CD4-positive, CD25-positive, alpha-beta regulatory T cell (primary cell): ENCODE measurements around the gene TRABD2A. TPM values are rescaled to one million over a fixed set of nuclear protein-coding genes. Genes with fewer than 3 reads are reported as not detected.
A peak's percentile ranks its signal among the peaks of the same experiment; 100 is the strongest.
"Not testable (repeated sequence)": the region's sequence is repeated elsewhere in the genome, so short reads cannot be mapped to it uniquely, and the experiment has no call there.

Source experiments
- ATAC-seq, 2 donors: fragments of 150-1000 bp; cut with Tn5 transposase; one replicate each; pipeline ENCODE4 v1.10.0; 2021; ENCODE audit warnings: low read depth in 2 of 2, moderate number of reproducible peaks in 2 of 2, moderate library complexity in 1 of 2
- DNase-seq, 3 donors: peaks; one replicate each; pipeline versions ENCODE4 v3.0.0 to v3.0.0-alpha.2; 2012 to 2022; ENCODE audit warnings: mixed read lengths in 1 of 3
- H3K27ac ChIP-seq: one replicate; pipeline ENCODE4 v1.7.0; 2013; ENCODE audit warnings: mild to moderate bottlenecking, low read length; ENCODE audit not compliant: insufficient read depth, poor library complexity, severe bottlenecking
- H3K27me3 ChIP-seq: one replicate; pipeline ENCODE4 v1.7.0; 2013; ENCODE audit warnings: low read length; ENCODE audit not compliant: control insufficient read depth, insufficient read depth
- H3K36me3 ChIP-seq: one replicate; pipeline ENCODE4 v1.7.0; 2013; ENCODE audit warnings: mild to moderate bottlenecking, low read length, moderate library complexity; ENCODE audit not compliant: control insufficient read depth, insufficient read depth
- H3K4me1 ChIP-seq: 2 replicates; pipeline ENCODE4 v1.7.0; 2013; ENCODE audit warnings: mild to moderate bottlenecking, low read length; ENCODE audit not compliant: insufficient read depth, control insufficient read depth, poor library complexity, severe bottlenecking
- H3K4me3 ChIP-seq: one replicate; pipeline ENCODE4 v1.7.0; 2013; ENCODE audit warnings: low read depth, mild to moderate bottlenecking, low read length, moderate library complexity
- H3K9me3 ChIP-seq, 2 experiments: 1 replicate in 1 of 2; 2 replicates in 1 of 2; pipeline ENCODE4 v1.7.0; 2013; ENCODE audit warnings: low read length in 2 of 2, mild to moderate bottlenecking in 1 of 2, moderate library complexity in 1 of 2; ENCODE audit not compliant: control insufficient read depth in 2 of 2
- H3K27ac Mint-ChIP-seq, 3 donors: one replicate each; pipeline ENCODE4 v1.8.0; 2020 to 2022; ENCODE audit warnings: mild to moderate bottlenecking in 3 of 3, mixed read lengths in 3 of 3, moderate library complexity in 2 of 3
- H3K27me3 Mint-ChIP-seq: one replicate; pipeline ENCODE4 v1.8.0; 2022; ENCODE audit warnings: mild to moderate bottlenecking, mixed read lengths
- H3K36me3 Mint-ChIP-seq: one replicate; pipeline ENCODE4 v1.8.0; 2020; ENCODE audit warnings: mixed read lengths
- H3K4me1 Mint-ChIP-seq, 4 donors: one replicate each; pipeline ENCODE4 v1.8.0; 2020 to 2022; ENCODE audit warnings: mixed read lengths in 4 of 4, mild to moderate bottlenecking in 1 of 4
- H3K4me3 Mint-ChIP-seq, 4 donors: one replicate each; pipeline ENCODE4 v1.8.0; 2020 to 2022; ENCODE audit warnings: mild to moderate bottlenecking in 4 of 4, mixed read lengths in 4 of 4, moderate library complexity in 3 of 4
- H3K9me3 Mint-ChIP-seq, 7 donors: one replicate each; pipeline ENCODE4 v1.8.0; 2020 to 2022; ENCODE audit warnings: mixed read lengths in 7 of 7, mild to moderate bottlenecking in 3 of 7, moderate library complexity in 2 of 7
- polyA plus RNA-seq, 4 donors: library from polyadenylated mRNA; unstranded; fragments of 300-500 nt; fragmentation: Illumina TruSeq; gene quantifications; one replicate each; pipeline ENCODE4 v1.2.3, GENCODE V29; 2021
- total RNA-seq: library from RNA; stranded (reverse); gene quantifications from one replicate; pipeline ENCODE4 v1.2.3, GENCODE V29; 2022

TRABD2A gene
- total and polyA plus RNA-seq, 5 donors from 2014 or later: 32.9 to 48.8 (median 40.6) TPM

- H3K36me3 Mint-ChIP-seq: no peaks in the 10 kb centered on the region
- peaks cover 0 to 3% (median 1%) of the 10 kb centered on the region in 7 donors for H3K9me3 Mint-ChIP-seq
- DNase-seq (peak in 2 of 3 donors; percentile 55 to 85), ATAC-seq (peak; percentile 25 to 47)
- Histone ChIP-seq H3K4me3 (peak overlapping the region; percentile 51), H3K27ac (peak overlapping the region; percentile 75), H3K4me1 (peaks cover 54% of the 10 kb centered on the region), H3K36me3 (no peaks in the 10 kb centered on the region), H3K27me3 (no peaks in the 10 kb centered on the region), H3K9me3 (no peaks in the 10 kb centered on the region)
- H3K27me3 Mint-ChIP-seq: no peaks in the 10 kb centered on the region
- peak overlapping the region; percentile 19 to 76 (median 62) for H3K4me3 Mint-ChIP-seq
- peaks cover 49 to 75% (median 58%) of the 10 kb centered on the region in 4 donors for H3K4me1 Mint-ChIP-seq
- H3K27ac Mint-ChIP-seq: peak overlapping the region; percentile 79 to 92 (median 87)
Observed at GRCh38 chr2:84782717-84783442, 98.0 kb downstream of the TRABD2A start.

DNA sequence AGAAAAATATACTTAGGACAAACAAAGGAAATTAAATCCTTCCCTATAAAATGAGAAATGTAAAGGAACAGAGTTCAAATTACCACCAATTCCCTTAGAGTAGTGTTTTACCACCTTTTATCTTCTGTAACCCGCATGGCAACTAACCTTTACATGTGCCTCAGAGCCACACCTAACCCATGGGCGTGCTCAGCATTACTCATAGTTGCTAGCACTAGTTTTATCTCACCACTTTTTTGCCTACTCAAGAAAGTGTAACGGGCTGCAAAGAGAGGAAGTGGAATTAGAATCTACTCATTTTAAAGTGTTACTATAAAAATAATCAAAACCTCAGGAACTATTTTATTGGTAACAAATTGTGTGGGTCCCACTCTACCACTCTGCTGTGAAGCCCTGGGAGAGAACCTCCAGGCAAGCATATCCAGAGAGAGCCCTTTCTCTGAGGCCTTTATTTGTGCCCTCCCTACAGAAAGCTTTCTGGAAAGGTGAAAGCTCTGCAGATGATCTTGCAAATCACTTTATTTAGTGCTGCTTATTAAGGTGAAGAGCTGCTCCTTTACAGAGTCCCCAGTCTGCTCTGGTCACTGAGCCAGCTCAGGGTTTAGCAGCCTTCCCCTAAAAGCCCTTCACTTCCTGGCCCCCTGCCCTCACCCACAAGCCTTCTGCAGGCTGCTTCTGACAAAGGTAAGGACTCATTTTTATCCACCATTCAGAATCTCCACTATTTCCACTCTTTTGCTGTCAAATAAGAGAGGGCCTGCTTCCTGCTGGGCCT, 98.8 kb downstream of the TRABD2A start:
- Mint-ChIP-seq H3K9me3 (peaks cover 0 to 4% (median 1%) of the 10 kb centered on the region in 7 donors), H3K4me3 (peak overlapping the region in 3 of 4 donors; percentile 12 to 76 (median 54)), H3K27me3 (no peaks in the 10 kb centered on the region), H3K27ac (peak overlapping the region; percentile 79 to 92 (median 87)), H3K4me1 (peaks cover 51 to 80% (median 60%) of the 10 kb centered on the region in 4 donors), H3K36me3 (no peaks in the 10 kb centered on the region)
- Histone ChIP-seq H3K4me1 (peaks cover 54% of the 10 kb centered on the region), H3K27me3 (no peaks in the 10 kb centered on the region), H3K4me3 (peak overlapping the region; percentile 45), H3K36me3 (no peaks in the 10 kb centered on the region), H3K27ac (peak overlapping the region; percentile 75), H3K9me3 (no peaks in the 10 kb centered on the region)
- ATAC-seq (peak; percentile 97), DNase-seq (peak in 2 of 3 donors; percentile 63 to 93)

DNA sequence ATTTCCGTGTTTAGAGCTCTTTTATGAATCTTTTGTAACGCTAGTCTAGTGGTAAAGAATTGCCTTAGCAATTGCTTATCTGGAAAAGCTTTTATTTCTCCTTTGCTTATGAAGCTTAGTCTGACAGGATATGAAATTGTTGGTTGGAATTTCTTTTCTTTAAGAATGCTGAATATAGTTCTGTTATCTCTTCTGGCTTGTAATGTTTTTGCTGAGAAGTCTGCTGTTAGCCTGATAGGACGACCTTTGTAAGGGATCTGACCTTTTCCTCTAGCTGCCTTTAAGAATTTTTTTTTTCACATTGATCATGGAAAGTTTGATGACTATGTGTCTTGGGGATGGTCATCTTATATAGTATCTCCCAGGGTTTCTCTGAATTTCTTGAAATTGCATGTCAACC, 101.1 kb downstream of the TRABD2A start:
- peaks cover 0 to 16% (median 6%) of the 10 kb centered on the region in 7 donors for H3K9me3 Mint-ChIP-seq
- peak overlapping the region; percentile 45 for H3K27ac ChIP-seq
- H3K4me3 Mint-ChIP-seq: peak overlapping the region in 1 of 4 donors; percentile 23
- peak overlapping the region; percentile 49 for H3K4me3 ChIP-seq
- peaks cover 54% of the 10 kb centered on the region for H3K4me1 ChIP-seq
- peaks cover 50 to 77% (median 60%) of the 10 kb centered on the region in 4 donors for H3K4me1 Mint-ChIP-seq
- ATAC-seq (no peak), DNase-seq (no peak)
- H3K27me3 Mint-ChIP-seq: no peaks in the 10 kb centered on the region
- no peaks in the 10 kb centered on the region for H3K36me3 ChIP-seq
- no peaks in the 10 kb centered on the region for H3K36me3 Mint-ChIP-seq
- H3K27ac Mint-ChIP-seq: peak overlapping the region; percentile 22 to 78 (median 68)
- no peaks in the 10 kb centered on the region for H3K27me3 ChIP-seq
- H3K9me3 ChIP-seq: peaks cover 0 to 3% of the 10 kb centered on the region in 2 experiments

GRCh38 chr2:84778911-84779690, 101.8 kb downstream of the TRABD2A start:
- ATAC-seq (no peak), DNase-seq (peak in 1 of 3 donors; percentile 37)
- Mint-ChIP-seq H3K4me3 (peak overlapping the region in 3 of 4 donors; percentile 23 to 63 (median 25)), H3K4me1 (peaks cover 47 to 72% (median 54%) of the 10 kb centered on the region in 4 donors), H3K36me3 (no peaks in the 10 kb centered on the region), H3K27me3 (no peaks in the 10 kb centered on the region), H3K9me3 (peaks cover under 1 to 23% (median 9%) of the 10 kb centered on the region in 7 donors), H3K27ac (peak overlapping the region; percentile 68 to 91 (median 78))
- Histone ChIP-seq H3K4me3 (peak overlapping the region; percentile 49), H3K27me3 (no peaks in the 10 kb centered on the region), H3K36me3 (no peaks in the 10 kb centered on the region), H3K4me1 (peaks cover 54% of the 10 kb centered on the region), H3K9me3 (peaks cover 4 to 6% of the 10 kb centered on the region in 2 experiments), H3K27ac (peak overlapping the region; percentile 45)

- Mint-ChIP-seq H3K4me3 (no peak overlapping the region), H3K4me1 (peaks cover 22 to 41% (median 26%) of the 10 kb centered on the region in 4 donors), H3K9me3 (peaks cover 5 to 43% (median 15%) of the 10 kb centered on the region in 7 donors), H3K27me3 (peaks cover 4% of the 10 kb centered on the region), H3K36me3 (peaks cover 4% of the 10 kb centered on the region), H3K27ac (no peak overlapping the region)
- no peak overlapping the region for H3K4me3 ChIP-seq
- H3K36me3 ChIP-seq: no peaks in the 10 kb centered on the region
- H3K9me3 ChIP-seq: peaks cover 20 to 23% of the 10 kb centered on the region in 2 experiments
- peaks cover 27% of the 10 kb centered on the region for H3K4me1 ChIP-seq
- no peaks in the 10 kb centered on the region for H3K27me3 ChIP-seq
- no peak for DNase-seq
- no peak overlapping the region for H3K27ac ChIP-seq
- ATAC-seq: no peak
Observed at GRCh38 chr2:84776011-84776410, 104.9 kb downstream of the TRABD2A start.

DNA sequence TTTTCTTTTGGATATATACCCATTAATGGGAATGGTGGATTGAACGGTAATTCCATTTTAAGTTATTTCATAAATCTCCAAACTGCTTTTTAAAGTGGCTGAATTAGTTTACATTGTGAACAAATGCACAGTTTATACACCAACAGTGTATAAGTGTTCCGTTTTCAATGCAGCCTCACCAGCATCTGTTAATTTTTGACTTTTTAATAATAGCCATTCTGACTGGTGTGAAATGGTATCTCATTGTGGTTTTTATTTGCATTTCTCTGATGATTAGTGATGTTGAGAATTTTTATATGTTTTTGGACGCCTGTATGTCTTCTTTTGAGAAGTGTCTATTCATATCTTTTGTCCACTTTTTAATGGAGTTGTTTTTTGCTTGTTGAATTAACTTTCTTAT, 107.3 kb downstream of the TRABD2A start:
- not testable (repeated sequence) for H3K4me3 ChIP-seq, H3K36me3 Mint-ChIP-seq, H3K27me3 ChIP-seq, H3K27me3 Mint-ChIP-seq, H3K36me3 ChIP-seq, H3K4me1 ChIP-seq, H3K4me3 Mint-ChIP-seq, DNase-seq, ATAC-seq, H3K27ac Mint-ChIP-seq, H3K27ac ChIP-seq
- Mint-ChIP-seq H3K9me3 (peaks cover 5 to 47% (median 20%) of the 10 kb centered on the region in 7 donors), H3K4me1 (peaks cover 5 to 16% (median 8%) of the 10 kb centered on the region in 4 donors)
- H3K9me3 ChIP-seq: peaks cover 21 to 26% of the 10 kb centered on the region in 2 experiments
